22Rv1 (cell line): Measurements from ENCODE around the gene TAP2.

ENCODE experiments used
- CTCF ChIP-seq: fragments of 450-650 bp; IDR thresholded peaks from 2 replicates; pipeline ENCODE4 v1.5.1; 2017; ENCODE audit warnings: mild to moderate bottlenecking
- ZFX ChIP-seq: fragments of 450-650 bp; IDR thresholded peaks from 2 replicates; pipeline ENCODE4 v1.6.1; 2017; ENCODE audit warnings: antibody characterized with exemption, borderline replicate concordance

- TF ChIP-seq CTCF (no peak), ZFX (no peak)
These were observed 11.5 kb downstream of the TAP2 start for GRCh38 chr6:32827025-32827424.
